Activated T-helper 1 cell treated with anti-CD3 and anti-CD28 coated beads, Interleukin-12 subunit alpha, Interleukin-12 subunit beta, Interleukin-2, Interleukin-4 antibody, amounts not matched to agents 30 ng/mL and 10 ng/mL and 1 ng/mL, durations not matched to agents 14 hours and 24 hours and 36 hours (primary cell): ENCODE measurements around the gene VPS51. TPM values are rescaled to one million over a fixed set of nuclear protein-coding genes. Genes with fewer than 3 reads are reported as not detected.

ENCODE experiments used
- DNase-seq: peaks from one replicate; pipeline ENCODE4 v3.0.0; 2021; ENCODE audit warnings: low spot score
- H3K27ac Mint-ChIP-seq: one replicate; pipeline ENCODE4 v1.8.0; 2021; ENCODE audit warnings: mild to moderate bottlenecking, mixed read lengths
- H3K27me3 Mint-ChIP-seq: one replicate; pipeline ENCODE4 v1.8.0; 2022; ENCODE audit warnings: mild to moderate bottlenecking, moderate library complexity, mixed read lengths; ENCODE audit not compliant: insufficient read depth
- H3K36me3 Mint-ChIP-seq: one replicate; pipeline ENCODE4 v1.8.0; 2021; ENCODE audit warnings: low read depth, mixed read lengths
- H3K4me1 Mint-ChIP-seq: one replicate; pipeline ENCODE4 v1.8.0; 2021; ENCODE audit warnings: low read depth, mixed read lengths
- H3K4me3 Mint-ChIP-seq: one replicate; pipeline ENCODE4 v1.8.0; 2021; ENCODE audit warnings: mild to moderate bottlenecking, moderate library complexity, mixed read lengths
- H3K9me3 Mint-ChIP-seq: one replicate; pipeline ENCODE4 v1.8.0; 2021; ENCODE audit warnings: mixed read lengths
- intact Hi-C: fragments of 100-400 bp; cut with micrococcal nuclease; formaldehyde crosslinking; loops from one replicate; pipeline ENCODE4 v1.15.1; 2024
- total RNA-seq: library from RNA; stranded (reverse); gene quantifications from 2 replicates; pipeline ENCODE4 v1.2.3, GENCODE V29; 2022

VPS51 gene
- total RNA-seq, 1 donor from 2014 or later = 139 TPM

GRCh38 chr11:65102142-65103095, 6.4 kb downstream of the VPS51 start:
- intact Hi-C loops = no loop called here
- H3K27ac Mint-ChIP-seq = no peak overlapping the region
- H3K9me3 Mint-ChIP-seq = no peaks in the 10 kb centered on the region
- H3K4me3 Mint-ChIP-seq = no peak overlapping the region
- H3K36me3 Mint-ChIP-seq = peaks cover 19% of the 10 kb centered on the region
- H3K27me3 Mint-ChIP-seq = no peaks in the 10 kb centered on the region
- H3K4me1 Mint-ChIP-seq = peaks cover 16% of the 10 kb centered on the region
- DNase-seq = no peak

GRCh38 chr11:65103476-65103875, 7.5 kb downstream of the VPS51 start:
- Mint-ChIP-seq H3K27ac (no peak overlapping the region), H3K27me3 (no peaks in the 10 kb centered on the region), H3K4me1 (peaks cover 16% of the 10 kb centered on the region), H3K9me3 (no peaks in the 10 kb centered on the region), H3K4me3 (no peak overlapping the region), H3K36me3 (peaks cover 17% of the 10 kb centered on the region)
- intact Hi-C loops = no loop called here
- no peak for DNase-seq

- DNase-seq = no peak
- Mint-ChIP-seq H3K27me3 (no peaks in the 10 kb centered on the region), H3K27ac (peak overlapping the region; percentile 42), H3K9me3 (no peaks in the 10 kb centered on the region), H3K4me3 (no peak overlapping the region), H3K36me3 (peaks cover 15% of the 10 kb centered on the region), H3K4me1 (peaks cover 16% of the 10 kb centered on the region)
- intact Hi-C loops = no loop called here
These were observed 8.6 kb downstream of the VPS51 start for GRCh38 chr11:65104628-65105027.

- intact Hi-C loops = no loop called here
- peaks cover 36% of the 10 kb centered on the region for H3K4me1 Mint-ChIP-seq
- H3K27ac Mint-ChIP-seq = no peak overlapping the region
- H3K9me3 Mint-ChIP-seq = no peaks in the 10 kb centered on the region
- H3K27me3 Mint-ChIP-seq = peaks cover 2% of the 10 kb centered on the region
- peaks cover 18% of the 10 kb centered on the region for H3K36me3 Mint-ChIP-seq
- H3K4me3 Mint-ChIP-seq = no peak overlapping the region
- DNase-seq = no peak
These were observed 11.1 kb downstream of the VPS51 start for GRCh38 chr11:65107078-65107477.

- Mint-ChIP-seq H3K4me1 (peaks cover 38% of the 10 kb centered on the region), H3K9me3 (no peaks in the 10 kb centered on the region), H3K27ac (no peak overlapping the region), H3K27me3 (peaks cover 2% of the 10 kb centered on the region), H3K4me3 (no peak overlapping the region), H3K36me3 (peaks cover 18% of the 10 kb centered on the region)
- intact Hi-C loops = no loop called here
- no peak for DNase-seq
These were observed 11.9 kb downstream of the VPS51 start for GRCh38 chr11:65107751-65108468.

- Mint-ChIP-seq H3K4me3 (no peak overlapping the region), H3K36me3 (peaks cover 14% of the 10 kb centered on the region), H3K9me3 (no peaks in the 10 kb centered on the region), H3K4me1 (peaks cover 45% of the 10 kb centered on the region), H3K27me3 (peaks cover 2% of the 10 kb centered on the region), H3K27ac (no peak overlapping the region)
- DNase-seq = no peak
- intact Hi-C loops = no loop called here
These were observed 12.6 kb downstream of the VPS51 start for GRCh38 chr11:65108469-65109123.

- Mint-ChIP-seq H3K4me1 (peaks cover 44% of the 10 kb centered on the region), H3K9me3 (no peaks in the 10 kb centered on the region), H3K27ac (no peak overlapping the region), H3K27me3 (peaks cover 2% of the 10 kb centered on the region), H3K4me3 (no peak overlapping the region), H3K36me3 (peaks cover 10% of the 10 kb centered on the region)
- intact Hi-C loops = loop anchor here (1.0 to 10.0 kb wide), 4 partner anchors 13 to 505 kb away; partner anchors contain the start of genes CDCA5, MAP3K11, MAP4K2 and PCNX3
- no peak for DNase-seq
These were observed 13.5 kb downstream of the VPS51 start for GRCh38 chr11:65109231-65110198.

GRCh38 chr11:65110354-65110861, 14.4 kb downstream of the VPS51 start:
- peak overlapping the region; percentile 53 for H3K27ac Mint-ChIP-seq
- peaks cover 39% of the 10 kb centered on the region for H3K4me1 Mint-ChIP-seq
- intact Hi-C loops = loop anchor here (1.0 to 10.0 kb wide), 4 partner anchors 14 to 504 kb away; partner anchors contain the start of genes CDCA5, MAP3K11, MAP4K2 and PCNX3
- H3K36me3 Mint-ChIP-seq = peaks cover 9% of the 10 kb centered on the region
- peaks cover 2% of the 10 kb centered on the region for H3K27me3 Mint-ChIP-seq
- peak; percentile 90 for DNase-seq
- no peaks in the 10 kb centered on the region for H3K9me3 Mint-ChIP-seq
- peak overlapping the region; percentile 11 for H3K4me3 Mint-ChIP-seq

GRCh38 chr11:65111159-65111743, 15.2 kb downstream of the VPS51 start:
- Mint-ChIP-seq H3K4me3 (peak overlapping the region; percentile 92), H3K4me1 (peaks cover 34% of the 10 kb centered on the region), H3K27ac (peak overlapping the region; percentile 89), H3K9me3 (no peaks in the 10 kb centered on the region), H3K27me3 (peaks cover 2% of the 10 kb centered on the region), H3K36me3 (peaks cover 11% of the 10 kb centered on the region)
- DNase-seq = no peak
- intact Hi-C loops = loop anchor here (1.0 to 10.0 kb wide), 4 partner anchors 70 to 504 kb away; partner anchors contain the start of genes CAPN1, MAP3K11, MAP4K2 and PCNX3

- H3K4me3 Mint-ChIP-seq = peak within 1 kb of the TSS; percentile 92
These were observed 15.9 kb downstream of the VPS51 start, which contains the start of gene TM7SF2 for GRCh38 chr11:65111744-65112545. TM7SF2 (plus strand) TSS chr11:65111872; CDS start chr11:65112016, 144 bp downstream.

More at GRCh38 chr11:65111744-65112545, 15.9 kb downstream of the VPS51 start, which contains the start of gene TM7SF2:
- DNase-seq = peak; percentile 91
- Mint-ChIP-seq H3K27ac (peak within 1 kb of the TSS; percentile 89), H3K27me3 (peaks cover 2% of the 10 kb centered on the region), H3K36me3 (peaks cover 11% of the 10 kb centered on the region), H3K9me3 (no peaks in the 10 kb centered on the region), H3K4me1 (peaks cover 34% of the 10 kb centered on the region)
- intact Hi-C loops = loop anchor here (1.0 to 10.0 kb wide), 4 partner anchors 69 to 503 kb away; partner anchors contain the start of genes CAPN1, MAP3K11, MAP4K2 and PCNX3
